AG04450 (cell line): ENCODE data around the gene FFAR2. TPM values are rescaled to one million over a fixed set of nuclear protein-coding genes. Genes with fewer than 3 reads are reported as not detected.
"Not testable (repeated sequence)": the region's sequence is repeated elsewhere in the genome, so short reads cannot be mapped to it uniquely, and the experiment has no call there.

Experiments used
- CTCF ChIA-PET: fragments of 300-600, 350-600 bp; formaldehyde crosslinking; extraction: SDS; loops from one replicate; lab custom pipeline; 2022; ENCODE audit warnings: antibody characterized with exemption, inconsistent platforms; lab: Charles Lee
- POLR2A ChIA-PET: fragments of 350-600 bp; formaldehyde crosslinking; extraction: SDS; loops from one replicate; lab custom pipeline; 2021; ENCODE audit warnings: antibody characterized with exemption, inconsistent platforms; lab: Yijun Ruan, JAX
- DNase-seq: peaks from one replicate; pipeline ENCODE4 v3.0.0-alpha.2; 2011; ENCODE audit warnings: low read depth, low spot score
- H3K27ac ChIP-seq: one replicate; pipeline ENCODE4 v1.5.1; 2012; ENCODE audit warnings: low read depth, low read length, control low read depth
- H3K27me3 ChIP-seq: one replicate; pipeline ENCODE4 v1.6.0; 2012; ENCODE audit warnings: low read length; ENCODE audit not compliant: control insufficient read depth, insufficient read depth
- H3K4me3 ChIP-seq: 2 replicates; pipeline ENCODE4 v1.5.1; 2011; ENCODE audit warnings: mild to moderate bottlenecking, low read depth, low read length, control low read depth
- H3K9me3 ChIP-seq: 2 replicates; pipeline ENCODE4 v1.5.1; 2012; ENCODE audit warnings: low read length; ENCODE audit not compliant: control insufficient read depth, insufficient read depth
- polyA plus RNA-seq: library from polyadenylated mRNA; depleted of rRNA; stranded (reverse); fragments of >200 nt; gene quantifications from 2 replicates; pipeline ENCODE4 v1.2.3, GENCODE V29; 2011
- TF ChIP-seq, protein P1 (sequence below): IDR thresholded peaks from 2 replicates; pipeline ENCODE4 v1.5.1; 2011; ENCODE audit warnings: low read depth, low read length, control low read depth, inconsistent platforms

Gene FFAR2
- polyA plus RNA-seq, 1 experiment, result not detected

DNA sequence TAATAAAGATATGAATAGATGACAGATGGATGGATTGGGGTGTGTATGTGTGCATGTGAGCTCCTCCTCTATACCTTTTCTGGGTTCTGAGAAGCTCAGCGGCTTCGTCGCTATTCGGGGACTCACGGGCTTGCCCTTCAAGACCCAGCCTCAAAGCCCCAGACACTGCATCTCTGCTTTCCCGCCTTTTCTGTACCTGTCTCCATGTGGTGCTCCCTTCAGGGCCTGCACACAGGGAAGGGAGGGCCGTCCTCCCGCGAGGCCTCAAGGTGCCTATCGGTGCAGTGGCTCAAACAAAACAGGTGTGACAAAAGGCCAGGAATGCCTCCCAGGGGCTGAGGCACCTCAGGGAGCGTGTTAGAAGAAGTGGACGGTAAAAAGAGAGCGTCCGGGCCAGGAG, 26.0 kb downstream of the FFAR2 start:
- DNase-seq, result no peak
- Histone ChIP-seq H3K27me3 (no peaks in the 10 kb centered on the region), H3K27ac (no peak overlapping the region), H3K9me3 (no peaks in the 10 kb centered on the region), H3K4me3 (no peak overlapping the region)
- ChIA-PET CTCF (interaction anchor here (0.6 kb wide), 1 partner anchor 333 kb away, joined by 3 read pairs; no protein-coding TSS in a partner anchor), POLR2A (no interaction called here)
- TF ChIP-seq, protein P1, sequence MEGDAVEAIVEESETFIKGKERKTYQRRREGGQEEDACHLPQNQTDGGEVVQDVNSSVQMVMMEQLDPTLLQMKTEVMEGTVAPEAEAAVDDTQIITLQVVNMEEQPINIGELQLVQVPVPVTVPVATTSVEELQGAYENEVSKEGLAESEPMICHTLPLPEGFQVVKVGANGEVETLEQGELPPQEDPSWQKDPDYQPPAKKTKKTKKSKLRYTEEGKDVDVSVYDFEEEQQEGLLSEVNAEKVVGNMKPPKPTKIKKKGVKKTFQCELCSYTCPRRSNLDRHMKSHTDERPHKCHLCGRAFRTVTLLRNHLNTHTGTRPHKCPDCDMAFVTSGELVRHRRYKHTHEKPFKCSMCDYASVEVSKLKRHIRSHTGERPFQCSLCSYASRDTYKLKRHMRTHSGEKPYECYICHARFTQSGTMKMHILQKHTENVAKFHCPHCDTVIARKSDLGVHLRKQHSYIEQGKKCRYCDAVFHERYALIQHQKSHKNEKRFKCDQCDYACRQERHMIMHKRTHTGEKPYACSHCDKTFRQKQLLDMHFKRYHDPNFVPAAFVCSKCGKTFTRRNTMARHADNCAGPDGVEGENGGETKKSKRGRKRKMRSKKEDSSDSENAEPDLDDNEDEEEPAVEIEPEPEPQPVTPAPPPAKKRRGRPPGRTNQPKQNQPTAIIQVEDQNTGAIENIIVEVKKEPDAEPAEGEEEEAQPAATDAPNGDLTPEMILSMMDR, result no peak

DNA sequence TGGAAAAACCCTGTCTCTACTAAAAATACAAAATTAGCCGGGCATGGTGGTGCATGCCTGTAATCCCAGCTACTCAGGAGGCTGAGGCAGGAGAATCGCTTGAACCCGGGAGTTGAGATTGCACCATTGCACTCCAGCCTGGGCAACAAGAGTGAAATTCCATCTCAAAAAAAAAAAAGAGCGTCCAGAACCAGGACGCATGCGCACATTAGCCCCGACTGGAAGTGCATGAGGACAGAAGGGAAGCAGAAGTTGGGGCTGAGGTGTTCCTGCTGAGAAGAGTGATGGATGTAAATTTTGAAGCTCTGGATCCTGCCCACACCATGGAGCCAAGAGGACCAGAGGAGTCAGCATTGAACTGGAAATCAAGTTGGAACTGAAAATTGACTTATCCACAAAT, 26.5 kb downstream of the FFAR2 start:
- CTCF ChIA-PET, result interaction anchor here (0.6 kb wide), 1 partner anchor 334 kb away, joined by 3 read pairs; no protein-coding TSS in a partner anchor
- H3K9me3 ChIP-seq, H3K4me3 ChIP-seq, POLR2A ChIA-PET, DNase-seq, H3K27ac ChIP-seq, H3K27me3 ChIP-seq: not testable (repeated sequence)

DNA sequence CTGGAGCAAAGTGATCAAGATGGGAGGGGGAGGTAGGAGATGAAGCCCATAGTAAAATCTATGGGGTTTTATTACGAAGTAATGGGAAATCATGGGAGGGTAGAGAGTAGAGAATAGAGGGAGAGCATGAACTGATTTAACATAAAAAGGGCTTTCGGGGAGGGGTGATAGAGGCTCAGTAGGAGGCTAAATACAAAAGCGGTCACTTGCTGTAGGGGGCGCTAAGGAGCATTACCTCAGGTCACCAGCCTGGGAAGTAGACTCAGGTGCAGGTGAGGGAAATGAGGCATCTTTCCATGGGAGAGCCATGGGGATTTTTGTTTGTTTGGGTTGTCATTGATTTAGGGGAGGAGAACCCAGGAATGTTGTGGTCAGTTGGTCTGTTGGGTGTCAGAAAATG, 28.1 kb downstream of the FFAR2 start:
- no peak for DNase-seq
- no peak overlapping the region for H3K27ac ChIP-seq
- H3K9me3 ChIP-seq, result no peaks in the 10 kb centered on the region
- TF ChIP-seq, protein P1, result no peak
- CTCF ChIA-PET, result no interaction called here
- POLR2A ChIA-PET, result no interaction called here
- H3K4me3 ChIP-seq, result no peak overlapping the region
- H3K27me3 ChIP-seq, result no peaks in the 10 kb centered on the region

DNA sequence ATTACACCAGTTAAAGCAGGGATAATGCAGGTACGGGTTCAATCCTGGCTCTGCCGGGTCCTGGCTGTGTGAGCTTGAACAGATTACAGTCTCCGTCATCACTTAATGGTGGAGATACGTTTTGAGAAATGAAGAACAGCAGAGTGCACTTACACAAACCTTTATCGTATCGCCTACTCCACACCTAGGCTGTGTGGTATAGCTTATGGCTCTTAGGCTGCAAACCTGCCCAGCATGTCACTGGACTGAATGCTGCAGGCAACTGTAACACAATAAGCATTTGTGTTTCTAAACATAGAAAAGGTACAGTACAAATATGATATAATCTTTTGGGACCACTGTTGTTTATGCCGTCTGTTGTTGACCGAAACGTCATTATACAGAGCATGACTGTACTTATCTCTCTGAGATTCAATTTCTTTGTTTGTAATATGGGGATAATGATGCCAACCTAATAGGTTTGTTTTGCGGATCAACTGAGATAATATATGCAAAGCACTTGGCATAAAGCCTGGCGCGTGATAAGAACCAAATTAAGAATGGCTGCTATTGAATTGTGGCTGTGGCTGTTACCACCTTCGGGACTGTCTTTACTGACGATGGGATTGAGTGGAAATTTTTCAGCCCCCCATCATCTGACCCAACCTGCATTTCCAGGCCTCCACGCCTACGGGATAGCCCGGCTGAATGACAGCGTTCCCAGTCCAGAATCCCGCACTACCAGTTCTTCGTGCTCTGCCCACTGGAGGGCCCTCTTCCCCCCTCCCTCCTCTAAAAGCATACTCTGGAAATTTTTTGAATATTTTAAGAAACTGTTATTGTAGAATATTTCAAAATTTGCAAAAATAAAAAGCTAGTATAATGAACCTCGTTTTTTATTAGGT, 31.0 kb downstream of the FFAR2 start:
- no peak overlapping the region for H3K27ac ChIP-seq
- DNase-seq, result no peak
- H3K27me3 ChIP-seq, result no peaks in the 10 kb centered on the region
- ChIA-PET POLR2A (no interaction called here), CTCF (interaction anchor here (0.6 to 2.4 kb wide), 2 partner anchors 13 to 16 kb away, joined by 3 to 9 read pairs; no protein-coding TSS in a partner anchor)
- no peak overlapping the region for H3K4me3 ChIP-seq
- no peaks in the 10 kb centered on the region for H3K9me3 ChIP-seq
- TF ChIP-seq, protein P1, result no peak

DNA sequence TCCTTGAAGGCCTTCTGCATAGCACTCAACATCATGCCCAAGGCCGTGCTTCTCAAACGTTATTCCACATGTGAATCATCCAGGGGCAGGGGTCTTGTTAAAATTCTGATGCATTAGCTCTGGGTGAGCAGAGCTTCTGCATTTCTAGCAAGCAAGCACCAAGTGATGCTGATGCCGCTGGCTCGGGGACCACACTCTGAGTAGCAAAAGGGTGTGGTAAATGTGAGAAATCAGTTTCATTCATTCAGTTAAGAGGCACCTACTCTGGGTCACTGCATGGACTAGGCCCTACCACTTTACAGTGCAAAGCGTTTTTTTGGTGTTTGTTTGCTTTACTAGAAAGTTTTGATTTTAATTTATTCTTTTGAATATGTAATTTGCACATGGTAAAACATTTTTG, 35.0 kb downstream of the FFAR2 start:
- ChIA-PET CTCF (interaction anchor here (1.3 kb wide), 1 partner anchor 12 kb away, joined by 4 read pairs; no protein-coding TSS in a partner anchor), POLR2A (no interaction called here)
- Histone ChIP-seq H3K27ac (no peak overlapping the region), H3K4me3 (no peak overlapping the region), H3K27me3 (peaks cover 6% of the 10 kb centered on the region), H3K9me3 (no peaks in the 10 kb centered on the region)
- TF ChIP-seq, protein P1, result no peak
- DNase-seq, result no peak
